Islet of Langerhans (tissue), 1 donor: Measurements from ENCODE around the gene CMIP.

Experiments used
- FAIRE-seq: peaks from one replicate; lab custom pipeline; 2011; peaks lifted over from hg19 to GRCh38; lab: Jason Lieb, UNC

CMIP gene

GRCh38 chr16:81705261-81705660 is 260.7 kb downstream of the CMIP start:
- FAIRE-seq = no peak

- FAIRE-seq = no peak
Observed at GRCh38 chr16:81706327-81707295, 262.0 kb downstream of the CMIP start.

- no peak for FAIRE-seq
Observed at GRCh38 chr16:81707411-81708265, 263.0 kb downstream of the CMIP start.

- FAIRE-seq = no peak
Observed at GRCh38 chr16:81708266-81709015, 263.8 kb downstream of the CMIP start.

GRCh38 chr16:81709016-81709900 is 264.6 kb downstream of the CMIP start:
- no peak for FAIRE-seq

GRCh38 chr16:81710044-81710443 is 265.4 kb downstream of the CMIP start:
- no peak for FAIRE-seq

- no peak for FAIRE-seq
Observed at GRCh38 chr16:81710596-81710995, 266.0 kb downstream of the CMIP start.

- FAIRE-seq = no peak
Observed at GRCh38 chr16:81711657-81712319, 267.2 kb downstream of the CMIP start.

- FAIRE-seq = no peak
Observed at GRCh38 chr16:81712681-81713080, 268.1 kb downstream of the CMIP start.

- no peak for FAIRE-seq
Observed at GRCh38 chr16:81713295-81713772, 268.7 kb downstream of the CMIP start.

GRCh38 chr16:81713796-81714195 is 269.2 kb downstream of the CMIP start:
- no peak for FAIRE-seq

- no peak for FAIRE-seq
Observed at GRCh38 chr16:81714583-81714982, 270.0 kb downstream of the CMIP start.

GRCh38 chr16:81715358-81716196 is 271.0 kb downstream of the CMIP start:
- FAIRE-seq = no peak

GRCh38 chr16:81716478-81717225 is 272.0 kb downstream of the CMIP start:
- no peak for FAIRE-seq

- no peak for FAIRE-seq
Observed at GRCh38 chr16:81717662-81718189, 273.1 kb downstream of the CMIP start.

GRCh38 chr16:81718637-81719036 is 274.0 kb downstream of the CMIP start:
- FAIRE-seq = no peak

GRCh38 chr16:81719993-81720392 is 275.4 kb downstream of the CMIP start:
- FAIRE-seq = no peak
